ENCODE measurements around the gene TRMT10B. TPM values are rescaled to one million over a fixed set of nuclear protein-coding genes. Genes with fewer than 3 reads are reported as not detected.

The TRMT10B gene
- total and polyA plus RNA-seq, 10 of the 15 experiments (the other 5 are each of a cell fraction or from before 2014, with no cell fraction given), result 3.7 to 11.7 (median 6.8) TPM

DNA sequence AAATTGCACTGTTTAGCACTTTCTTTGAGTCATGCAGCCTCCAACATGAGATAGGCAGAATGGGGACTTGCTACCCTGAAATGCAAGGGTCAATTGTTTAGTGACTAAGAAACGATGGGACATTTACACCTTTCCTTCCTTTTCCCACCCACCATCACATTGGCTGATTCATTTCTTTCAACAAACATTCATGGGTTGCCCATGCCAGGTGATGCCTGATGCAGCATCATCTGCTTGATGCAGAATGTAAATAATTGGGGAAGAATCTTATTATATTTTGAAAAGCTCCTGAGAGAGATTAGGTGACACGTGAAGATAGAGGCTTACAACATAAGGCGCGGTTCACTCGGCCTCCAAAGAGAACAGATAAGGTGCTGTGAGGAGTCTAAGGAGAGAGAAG, 4.5 kb upstream of the TRMT10B start:
- Histone ChIP-seq H3K27ac (ENCODE audit: control insufficient read depth, insufficient read depth) (no peak overlapping the region), H3K4me1 (ENCODE audit: control insufficient read depth, insufficient read depth, low read length) (no peaks in the 10 kb centered on the region), H3K4me2 (ENCODE audit: control insufficient read depth, insufficient read depth) (no peak overlapping the region), H3K27me3 (replicated peaks in 1 of 2; ENCODE audit: control insufficient read depth in 2 of 2, insufficient read depth in 2 of 2, low read length in 1 of 2) (no peaks in the 10 kb centered on the region), H3K9me3 (replicated peaks; ENCODE audit: control insufficient read depth, insufficient read depth, low read length) (no peaks in the 10 kb centered on the region), H4K20me1 (ENCODE audit: control insufficient read depth, insufficient read depth) (no peaks in the 10 kb centered on the region), H3K4me3 (no peak overlapping the region), H2AFZ (ENCODE audit: control insufficient read depth, low read depth, low read length) (no peak overlapping the region), H3K79me2 (ENCODE audit: control insufficient read depth, insufficient read depth, low read length) (peaks cover 4% of the 10 kb centered on the region), H3K9ac (ENCODE audit: control insufficient read depth, insufficient read depth, low read length) (no peak overlapping the region), H3K36me3 (ENCODE audit: control insufficient read depth in 2 of 2, insufficient read depth in 2 of 2, low read length in 1 of 2) (no peaks in the 10 kb centered on the region)
- BruUV-seq (replicated peaks), result no TSS peak
- TF ChIP-seq KDM1A (IDR thresholded peaks at IDR 0.05; ENCODE audit: borderline replicate concordance) (no peak), ZSCAN29 (IDR thresholded peaks at IDR 0.05) (no peak), IKZF1 (conservative IDR thresholded peaks at IDR 0.05) (no peak), RUNX3 (IDR thresholded peaks at IDR 0.05; ENCODE audit: low read length) (no peak)
- TF ChIP-seq, protein P1, sequence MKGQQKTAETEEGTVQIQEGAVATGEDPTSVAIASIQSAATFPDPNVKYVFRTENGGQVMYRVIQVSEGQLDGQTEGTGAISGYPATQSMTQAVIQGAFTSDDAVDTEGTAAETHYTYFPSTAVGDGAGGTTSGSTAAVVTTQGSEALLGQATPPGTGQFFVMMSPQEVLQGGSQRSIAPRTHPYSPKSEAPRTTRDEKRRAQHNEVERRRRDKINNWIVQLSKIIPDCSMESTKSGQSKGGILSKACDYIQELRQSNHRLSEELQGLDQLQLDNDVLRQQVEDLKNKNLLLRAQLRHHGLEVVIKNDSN (IDR thresholded peaks at IDR 0.05; ENCODE audit: borderline replicate concordance, extremely low read length, insufficient read depth, low read depth, low read length), result no peak
- FAIRE-seq (no peak), DNase-seq (ENCODE audit: low read depth, low spot score) (no peak), ATAC-seq (no peak)
- in situ Hi-C loops (cut with MboI), result no loop called here
- intact Hi-C loops (cut with micrococcal nuclease; ENCODE audit: unreplicated experiment), result loop anchor here (10.0 kb wide), 1 partner anchor 316 kb away; the partner anchor contains the start of gene SHB
- SMC1A ChIA-PET (ENCODE audit: uncharacterized antibody, unreplicated experiment), result interaction anchor here (1.2 to 3.2 kb wide), 6 partner anchors 14 to 615 kb away, joined by 3 to 9 read pairs (median 4); no protein-coding TSS in a partner anchor
- CTCF ChIA-PET, result interaction anchor here (0.6 to 2.4 kb wide), 11 partner anchors 9 to 601 kb away, joined by 3 to 15 read pairs (median 4); partner anchors contain the start of gene SLC25A51
- POLR2A ChIA-PET, result no interaction called here
- RAD21 ChIA-PET (ENCODE audit: unreplicated experiment), result interaction anchor here (2.2 kb wide), 1 partner anchor 154 kb away, joined by 11 read pairs; no protein-coding TSS in a partner anchor
- 37% methylated on average over 5 of the region's 5 CpGs for WGBS (ENCODE audit: insufficient coverage, insufficient replicate concordance, low lambda C conversion rate, missing lambda C conversion rate)

DNA sequence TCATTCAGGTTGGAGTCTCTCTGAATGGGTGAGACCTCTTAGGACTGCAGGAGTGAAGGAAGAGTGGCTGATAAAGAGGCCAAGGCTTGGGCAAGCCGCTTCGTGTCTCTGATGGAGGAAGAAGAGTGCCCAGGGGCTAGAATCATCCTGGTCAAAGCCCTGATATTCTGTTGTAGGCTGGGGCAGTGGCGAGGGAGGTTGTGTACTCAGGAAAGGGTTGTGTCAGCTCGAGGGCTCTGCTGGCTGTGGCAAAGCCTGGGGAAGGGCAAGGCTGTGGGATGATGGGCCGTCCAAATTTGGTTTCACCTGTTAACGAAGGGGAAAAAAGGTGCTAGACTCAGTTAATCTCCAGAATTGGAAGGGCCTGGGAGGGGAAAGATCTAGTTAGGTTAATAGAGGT, 2.4 kb upstream of the TRMT10B start:
- SMC1A ChIA-PET (ENCODE audit: uncharacterized antibody, unreplicated experiment), result interaction anchor here (0.6 to 0.8 kb wide), 2 partner anchors 16 to 73 kb away, joined by 3 read pairs; no protein-coding TSS in a partner anchor
- ATAC-seq (no peak), FAIRE-seq (no peak), DNase-seq (ENCODE audit: low read depth, low spot score) (no peak)
- BruUV-seq (replicated peaks), result no TSS peak
- Histone ChIP-seq H3K9ac (ENCODE audit: control insufficient read depth, insufficient read depth, low read length) (no peak overlapping the region), H3K36me3 (ENCODE audit: control insufficient read depth in 2 of 2, insufficient read depth in 2 of 2, low read length in 1 of 2) (no peaks in the 10 kb centered on the region), H3K4me2 (ENCODE audit: control insufficient read depth, insufficient read depth) (no peak overlapping the region), H4K20me1 (ENCODE audit: control insufficient read depth, insufficient read depth) (no peaks in the 10 kb centered on the region), H3K4me1 (ENCODE audit: control insufficient read depth, insufficient read depth, low read length) (peaks cover 4% of the 10 kb centered on the region; the same call in 1 of the 2 replicates), H3K27ac (ENCODE audit: control insufficient read depth, insufficient read depth) (no peak overlapping the region), H2AFZ (ENCODE audit: control insufficient read depth, low read depth, low read length) (no peak overlapping the region), H3K9me3 (replicated peaks; ENCODE audit: control insufficient read depth, insufficient read depth, low read length) (no peaks in the 10 kb centered on the region), H3K79me2 (ENCODE audit: control insufficient read depth, insufficient read depth, low read length) (peaks cover 10% of the 10 kb centered on the region), H3K27me3 (replicated peaks in 1 of 2; ENCODE audit: control insufficient read depth in 2 of 2, insufficient read depth in 2 of 2, low read length in 1 of 2) (no peaks in the 10 kb centered on the region; a peak in 1 of 4 replicates), H3K4me3 (no peak overlapping the region)
- RAD21 ChIA-PET (ENCODE audit: unreplicated experiment), result no interaction called here
- POLR2A ChIA-PET, result interaction anchor here (0.7 kb wide), 1 partner anchor 477 kb away, joined by 4 read pairs; no protein-coding TSS in a partner anchor
- intact Hi-C loops (cut with micrococcal nuclease; ENCODE audit: unreplicated experiment), result no loop called here
- WGBS (ENCODE audit: insufficient coverage, insufficient replicate concordance, low lambda C conversion rate, missing lambda C conversion rate), result 56% methylated on average over 6 of the region's 6 CpGs
- in situ Hi-C loops (cut with MboI), result no loop called here
- CTCF ChIA-PET, result interaction anchor here (1.4 kb wide), 1 partner anchor 270 kb away, joined by 4 read pairs; no protein-coding TSS in a partner anchor
- TF ChIP-seq RUNX3 (IDR thresholded peaks at IDR 0.05; ENCODE audit: low read length) (no peak), MTA3 (IDR thresholded peaks at IDR 0.05; ENCODE audit: borderline replicate concordance, low read length) (no peak), TBL1XR1 (IDR thresholded peaks at IDR 0.05; ENCODE audit: low read depth, low read length) (no peak), ZNF622 (IDR thresholded peaks at IDR 0.05) (no peak)
- TF ChIP-seq, protein P2, sequence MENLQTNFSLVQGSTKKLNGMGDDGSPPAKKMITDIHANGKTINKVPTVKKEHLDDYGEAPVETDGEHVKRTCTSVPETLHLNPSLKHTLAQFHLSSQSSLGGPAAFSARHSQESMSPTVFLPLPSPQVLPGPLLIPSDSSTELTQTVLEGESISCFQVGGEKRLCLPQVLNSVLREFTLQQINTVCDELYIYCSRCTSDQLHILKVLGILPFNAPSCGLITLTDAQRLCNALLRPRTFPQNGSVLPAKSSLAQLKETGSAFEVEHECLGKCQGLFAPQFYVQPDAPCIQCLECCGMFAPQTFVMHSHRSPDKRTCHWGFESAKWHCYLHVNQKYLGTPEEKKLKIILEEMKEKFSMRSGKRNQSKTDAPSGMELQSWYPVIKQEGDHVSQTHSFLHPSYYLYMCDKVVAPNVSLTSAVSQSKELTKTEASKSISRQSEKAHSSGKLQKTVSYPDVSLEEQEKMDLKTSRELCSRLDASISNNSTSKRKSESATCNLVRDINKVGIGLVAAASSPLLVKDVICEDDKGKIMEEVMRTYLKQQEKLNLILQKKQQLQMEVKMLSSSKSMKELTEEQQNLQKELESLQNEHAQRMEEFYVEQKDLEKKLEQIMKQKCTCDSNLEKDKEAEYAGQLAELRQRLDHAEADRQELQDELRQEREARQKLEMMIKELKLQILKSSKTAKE (IDR thresholded peaks at IDR 0.05; ENCODE audit: low read depth, poor library complexity, severe bottlenecking), result no peak
- TF ChIP-seq, protein P3, sequence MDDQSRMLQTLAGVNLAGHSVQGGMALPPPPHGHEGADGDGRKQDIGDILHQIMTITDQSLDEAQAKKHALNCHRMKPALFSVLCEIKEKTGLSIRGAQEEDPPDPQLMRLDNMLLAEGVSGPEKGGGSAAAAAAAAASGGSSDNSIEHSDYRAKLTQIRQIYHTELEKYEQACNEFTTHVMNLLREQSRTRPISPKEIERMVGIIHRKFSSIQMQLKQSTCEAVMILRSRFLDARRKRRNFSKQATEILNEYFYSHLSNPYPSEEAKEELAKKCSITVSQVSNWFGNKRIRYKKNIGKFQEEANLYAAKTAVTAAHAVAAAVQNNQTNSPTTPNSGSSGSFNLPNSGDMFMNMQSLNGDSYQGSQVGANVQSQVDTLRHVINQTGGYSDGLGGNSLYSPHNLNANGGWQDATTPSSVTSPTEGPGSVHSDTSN (IDR thresholded peaks at IDR 0.05; ENCODE audit: insufficient replicate concordance, low read depth, low read length), result no peak
- TF ChIP-seq, protein P4, sequence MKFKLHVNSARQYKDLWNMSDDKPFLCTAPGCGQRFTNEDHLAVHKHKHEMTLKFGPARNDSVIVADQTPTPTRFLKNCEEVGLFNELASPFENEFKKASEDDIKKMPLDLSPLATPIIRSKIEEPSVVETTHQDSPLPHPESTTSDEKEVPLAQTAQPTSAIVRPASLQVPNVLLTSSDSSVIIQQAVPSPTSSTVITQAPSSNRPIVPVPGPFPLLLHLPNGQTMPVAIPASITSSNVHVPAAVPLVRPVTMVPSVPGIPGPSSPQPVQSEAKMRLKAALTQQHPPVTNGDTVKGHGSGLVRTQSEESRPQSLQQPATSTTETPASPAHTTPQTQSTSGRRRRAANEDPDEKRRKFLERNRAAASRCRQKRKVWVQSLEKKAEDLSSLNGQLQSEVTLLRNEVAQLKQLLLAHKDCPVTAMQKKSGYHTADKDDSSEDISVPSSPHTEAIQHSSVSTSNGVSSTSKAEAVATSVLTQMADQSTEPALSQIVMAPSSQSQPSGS (IDR thresholded peaks at IDR 0.05; ENCODE audit: low read length), result no peak
